Subcutaneous abdominal adipose tissue (tissue), 5 donors: ENCODE data around the gene ALG1.
A peak's percentile ranks its signal among the peaks of the same experiment; 100 is the strongest.
"Not testable (repeated sequence)": the region's sequence is repeated elsewhere in the genome, so short reads cannot be mapped to it uniquely, and the experiment has no call there.

ENCODE experiments used
- H3K27ac ChIP-seq: one replicate; pipeline ENCODE4 v1.7.0; 2013; ENCODE audit warnings: low read depth, mild to moderate bottlenecking, inconsistent platforms, low read length, moderate library complexity
- H3K27me3 ChIP-seq, 5 donors: one replicate each; pipeline ENCODE4 v1.7.0; 2013; ENCODE audit warnings: low read length in 5 of 5, inconsistent platforms in 1 of 5; ENCODE audit not compliant: control insufficient read depth in 5 of 5, insufficient read depth in 4 of 5
- H3K36me3 ChIP-seq, 5 donors: one replicate each; pipeline ENCODE4 v1.7.0; 2013; ENCODE audit warnings: low read length in 5 of 5; ENCODE audit not compliant: control insufficient read depth in 5 of 5, insufficient read depth in 5 of 5
- H3K4me1 ChIP-seq, 5 donors: one replicate each; pipeline ENCODE4 v1.7.0; 2013; ENCODE audit warnings: low read length in 5 of 5, mild to moderate bottlenecking in 3 of 5, moderate library complexity in 1 of 5; ENCODE audit not compliant: control insufficient read depth in 5 of 5, insufficient read depth in 5 of 5
- H3K4me3 ChIP-seq, 5 donors: one replicate each; pipeline ENCODE4 v1.7.0; 2013; ENCODE audit warnings: low read length in 5 of 5, low read depth in 1 of 5
- H3K9ac ChIP-seq, 5 donors: one replicate each; pipeline ENCODE4 v1.7.0; 2013; ENCODE audit warnings: low read length in 5 of 5, mild to moderate bottlenecking in 4 of 5, moderate library complexity in 3 of 5
- H3K9me3 ChIP-seq, 5 donors: one replicate each; pipeline ENCODE4 v1.7.0; 2013; ENCODE audit warnings: low read length in 5 of 5; ENCODE audit not compliant: control insufficient read depth in 5 of 5
- donor health status: healthy.
- donor health status: healthy.
- donor health status: healthy.
- donor health status: healthy.
- donor health status: healthy.

Gene ALG1

DNA sequence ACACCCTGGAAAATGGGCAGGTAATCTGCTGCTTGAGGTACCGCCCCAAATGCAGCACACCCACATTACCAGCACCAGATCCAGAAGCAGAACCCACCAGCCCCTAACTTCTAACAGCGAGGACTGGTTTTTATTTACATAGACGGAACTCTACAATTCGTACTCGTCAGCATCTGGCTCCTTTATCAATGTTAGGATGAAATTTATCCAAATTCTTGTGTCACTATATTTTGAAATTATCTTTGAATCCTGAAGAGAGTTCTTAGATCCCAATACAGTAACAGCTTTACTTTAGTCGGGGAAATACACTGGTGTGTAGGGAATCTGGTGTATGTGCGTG is 332 bp upstream of the ALG1 start:
- H3K9ac ChIP-seq, result peak overlapping the region; percentile 31 to 91 (median 76)
- no peaks in the 10 kb centered on the region for H3K9me3 ChIP-seq
- H3K27me3 ChIP-seq, result no peaks in the 10 kb centered on the region
- peaks cover 3 to 22% (median 17%) of the 10 kb centered on the region in 5 donors for H3K4me1 ChIP-seq
- H3K36me3 ChIP-seq, result peaks cover 0 to 19% (median 15%) of the 10 kb centered on the region in 5 donors
- H3K4me3 ChIP-seq, result peak overlapping the region; percentile 56 to 97 (median 91)
- peak overlapping the region; percentile 26 for H3K27ac ChIP-seq

DNA sequence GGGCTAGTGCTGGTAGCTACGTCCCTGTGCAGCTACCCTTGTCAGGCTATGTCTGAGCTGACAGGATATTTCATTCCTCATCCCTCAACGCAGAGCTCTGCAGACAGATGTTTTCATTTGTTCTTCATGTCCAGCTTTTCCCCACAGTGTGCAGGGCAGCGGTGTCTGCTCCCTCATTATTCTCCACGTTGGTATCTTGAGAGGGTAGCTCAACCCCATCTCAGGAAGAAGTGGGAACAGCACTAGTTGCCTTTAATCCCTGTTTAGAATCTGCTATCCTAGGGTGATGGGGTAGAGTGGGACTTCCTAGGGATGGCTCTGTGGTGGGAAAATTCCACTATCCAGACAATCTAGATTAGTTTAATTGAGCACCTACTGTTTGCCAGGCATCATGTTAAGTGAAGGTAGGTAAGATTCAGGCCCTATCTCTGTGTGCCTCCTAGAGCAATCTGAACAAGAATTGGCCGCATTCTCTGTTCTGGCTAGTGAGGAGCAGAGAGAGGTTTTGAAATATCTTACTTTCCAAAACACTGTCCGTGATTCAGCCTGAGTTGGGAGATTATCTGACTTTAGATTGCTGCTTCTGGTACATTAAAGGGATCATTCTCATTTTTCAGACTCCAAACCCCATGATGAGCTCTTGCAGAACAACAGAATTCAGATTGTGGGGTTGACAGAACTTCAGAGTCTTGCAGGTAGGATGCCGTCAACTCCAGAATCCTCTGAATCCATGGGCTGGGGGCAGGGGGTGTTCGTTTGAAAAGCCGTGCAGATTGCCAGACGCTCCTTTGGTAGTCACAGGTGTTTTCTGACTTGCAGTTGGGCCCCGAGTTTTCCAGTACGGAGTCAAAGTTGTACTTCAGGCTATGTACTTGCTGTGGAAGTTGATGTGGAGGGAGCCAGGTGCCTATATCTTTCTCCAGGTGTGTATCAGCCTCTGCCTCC is 963 bp downstream of the ALG1 start:
- H3K9ac ChIP-seq, result peak overlapping the region; percentile 30 to 91 (median 76)
- peak overlapping the region; percentile 26 for H3K27ac ChIP-seq
- no peaks in the 10 kb centered on the region for H3K9me3 ChIP-seq
- peaks cover 0 to 29% (median 22%) of the 10 kb centered on the region in 5 donors for H3K36me3 ChIP-seq
- no peaks in the 10 kb centered on the region for H3K27me3 ChIP-seq
- H3K4me3 ChIP-seq, result peak overlapping the region; percentile 84 to 97 (median 91)
- H3K4me1 ChIP-seq, result peaks cover 3 to 22% (median 17%) of the 10 kb centered on the region in 5 donors

DNA sequence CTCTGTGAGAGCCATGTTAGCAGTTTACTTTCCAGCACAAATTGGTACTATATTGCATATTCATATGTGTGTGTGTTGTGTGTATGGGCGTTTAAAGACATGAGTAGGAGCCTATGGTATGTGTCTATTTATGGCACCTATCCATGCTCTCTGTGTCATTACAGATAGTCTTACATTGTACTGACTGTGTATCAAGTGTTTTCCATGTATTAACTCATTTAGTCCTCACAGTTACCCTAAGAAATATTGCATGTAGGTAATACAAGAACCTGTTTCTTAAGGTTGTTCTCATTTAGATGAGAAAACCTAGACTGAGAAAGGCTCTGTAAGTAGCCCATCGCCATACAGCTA is 1.6 kb downstream of the ALG1 start:
- no peaks in the 10 kb centered on the region for H3K27me3 ChIP-seq
- peaks cover 0 to 35% (median 24%) of the 10 kb centered on the region in 5 donors for H3K36me3 ChIP-seq
- peaks cover 3 to 22% (median 17%) of the 10 kb centered on the region in 5 donors for H3K4me1 ChIP-seq
- H3K27ac ChIP-seq, result no peak overlapping the region
- H3K9me3 ChIP-seq, result no peaks in the 10 kb centered on the region
- H3K9ac ChIP-seq, result no peak overlapping the region
- no peak overlapping the region for H3K4me3 ChIP-seq

DNA sequence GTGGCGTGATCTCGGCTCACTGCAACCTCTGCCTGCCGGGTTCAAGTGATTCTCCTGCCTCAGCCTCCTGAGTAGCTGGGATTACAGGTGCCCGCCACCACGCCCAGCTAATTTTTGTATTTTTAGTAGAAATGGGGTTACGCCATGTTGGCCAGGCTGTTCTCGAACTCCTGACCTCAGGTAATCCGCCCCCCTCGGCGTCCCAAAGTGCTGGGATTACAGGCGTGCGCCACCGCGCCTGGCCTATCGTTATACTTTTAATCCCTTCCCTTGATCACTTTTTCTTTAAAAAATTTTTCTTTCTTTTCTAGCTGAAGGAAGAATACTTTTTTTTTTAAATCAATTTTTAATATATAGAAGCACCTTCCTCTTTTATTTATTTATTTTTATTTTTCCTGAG is 2.1 kb downstream of the ALG1 start:
- Histone ChIP-seq H3K36me3 (peaks cover 0 to 40% (median 27%) of the 10 kb centered on the region in 5 donors), H3K4me1 (peaks cover 3 to 22% (median 17%) of the 10 kb centered on the region in 5 donors)
- H3K27me3 ChIP-seq, H3K27ac ChIP-seq, H3K9me3 ChIP-seq, H3K9ac ChIP-seq, H3K4me3 ChIP-seq: not testable (repeated sequence)

DNA sequence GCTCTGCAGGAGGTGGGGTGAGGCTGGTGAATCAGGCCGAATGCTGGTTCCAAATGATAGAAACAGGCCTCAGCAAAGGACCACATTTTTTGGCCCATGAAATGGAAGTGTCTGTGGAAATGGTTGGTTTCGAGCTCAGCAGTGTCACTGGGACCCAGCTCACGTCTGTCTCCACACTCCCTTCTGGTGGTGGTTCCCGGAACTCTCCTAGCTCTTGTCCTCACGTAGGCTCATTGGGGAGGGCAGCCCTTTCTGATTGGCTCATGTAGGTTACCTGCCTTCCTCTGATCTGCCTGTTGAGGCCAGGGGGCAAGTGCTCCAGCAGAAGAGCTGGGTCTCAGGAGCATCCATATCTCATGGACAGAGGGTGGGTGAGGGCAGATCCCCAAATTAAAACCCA is 4.0 kb downstream of the ALG1 start:
- Histone ChIP-seq H3K9ac (no peak overlapping the region), H3K4me1 (peaks cover 3 to 22% (median 17%) of the 10 kb centered on the region in 5 donors), H3K36me3 (peaks cover 0 to 47% (median 27%) of the 10 kb centered on the region in 5 donors), H3K4me3 (no peak overlapping the region), H3K9me3 (no peaks in the 10 kb centered on the region), H3K27me3 (no peaks in the 10 kb centered on the region), H3K27ac (no peak overlapping the region)

DNA sequence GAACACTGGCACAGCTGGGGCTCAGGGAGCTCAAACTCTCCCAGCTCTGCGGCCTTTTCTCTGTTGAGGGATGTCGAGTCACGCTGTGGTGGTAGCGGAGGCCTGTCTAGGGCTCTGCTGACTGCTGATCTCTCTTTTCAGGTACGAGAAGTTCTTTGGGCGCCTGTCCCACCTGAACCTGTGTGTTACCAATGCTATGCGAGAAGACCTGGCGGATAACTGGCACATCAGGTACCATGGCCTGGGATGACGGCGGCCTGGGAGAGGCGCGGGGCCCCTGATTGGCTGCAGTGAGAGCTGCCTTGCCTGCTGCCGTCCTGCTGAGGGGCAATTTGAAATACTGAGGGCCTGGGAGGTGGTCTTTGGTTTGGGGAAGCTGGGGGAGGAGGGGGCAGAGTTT is 5.7 kb downstream of the ALG1 start:
- no peaks in the 10 kb centered on the region for H3K27me3 ChIP-seq
- no peak overlapping the region for H3K27ac ChIP-seq
- H3K36me3 ChIP-seq, result peaks cover 0 to 58% (median 28%) of the 10 kb centered on the region in 5 donors
- no peak overlapping the region for H3K4me3 ChIP-seq
- no peak overlapping the region for H3K9ac ChIP-seq
- no peaks in the 10 kb centered on the region for H3K9me3 ChIP-seq
- H3K4me1 ChIP-seq, result peaks cover 2 to 9% (median 7%) of the 10 kb centered on the region in 5 donors

DNA sequence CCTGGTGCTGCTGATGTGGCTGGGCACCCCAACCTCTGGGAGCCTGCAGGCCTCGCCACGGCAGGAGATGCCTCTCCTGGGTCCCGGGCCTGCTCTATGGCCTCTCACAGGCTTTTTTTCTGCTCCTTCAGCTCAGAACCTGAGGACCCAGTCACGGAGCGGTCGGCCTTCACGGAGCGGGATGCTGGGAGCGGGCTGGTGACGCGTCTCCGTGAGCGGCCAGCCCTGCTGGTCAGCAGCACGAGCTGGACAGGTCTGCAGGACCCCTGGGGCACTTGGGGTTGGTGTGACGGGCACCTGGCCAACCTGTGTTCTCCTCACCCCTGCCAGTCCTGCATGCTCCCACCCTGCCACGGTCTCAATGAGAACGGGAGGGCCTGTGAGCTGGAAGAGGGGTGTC is 7.0 kb downstream of the ALG1 start:
- Histone ChIP-seq H3K4me3 (no peak overlapping the region), H3K4me1 (no peaks in the 10 kb centered on the region), H3K27ac (no peak overlapping the region), H3K9ac (no peak overlapping the region), H3K9me3 (no peaks in the 10 kb centered on the region), H3K36me3 (peaks cover 0 to 65% (median 33%) of the 10 kb centered on the region in 5 donors), H3K27me3 (no peaks in the 10 kb centered on the region)

DNA sequence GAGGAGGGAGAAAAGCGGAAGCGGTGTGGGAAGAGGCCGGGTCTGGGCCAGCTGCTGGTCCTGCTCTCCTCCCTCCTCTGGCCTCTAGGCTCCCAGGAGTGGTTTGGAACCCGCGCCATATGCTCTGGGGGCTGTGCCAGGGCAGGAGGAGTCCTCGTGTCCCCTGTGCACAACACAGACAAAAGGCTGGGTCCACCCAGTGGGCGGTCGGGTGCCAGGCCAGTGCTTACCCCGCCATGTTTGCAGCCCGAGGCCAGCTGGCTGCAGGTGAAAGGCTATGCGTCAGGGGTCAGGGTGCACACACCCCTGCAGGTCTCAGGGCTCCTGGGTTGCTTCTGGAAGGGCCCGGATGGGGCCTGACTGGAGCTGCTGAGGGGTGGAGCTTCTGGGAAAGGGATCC is 8.8 kb downstream of the ALG1 start:
- H3K36me3 ChIP-seq, result peaks cover 0 to 60% (median 35%) of the 10 kb centered on the region in 5 donors
- H3K9ac ChIP-seq, H3K4me3 ChIP-seq, H3K27ac ChIP-seq, H3K9me3 ChIP-seq, H3K4me1 ChIP-seq, H3K27me3 ChIP-seq: not testable (repeated sequence)

DNA sequence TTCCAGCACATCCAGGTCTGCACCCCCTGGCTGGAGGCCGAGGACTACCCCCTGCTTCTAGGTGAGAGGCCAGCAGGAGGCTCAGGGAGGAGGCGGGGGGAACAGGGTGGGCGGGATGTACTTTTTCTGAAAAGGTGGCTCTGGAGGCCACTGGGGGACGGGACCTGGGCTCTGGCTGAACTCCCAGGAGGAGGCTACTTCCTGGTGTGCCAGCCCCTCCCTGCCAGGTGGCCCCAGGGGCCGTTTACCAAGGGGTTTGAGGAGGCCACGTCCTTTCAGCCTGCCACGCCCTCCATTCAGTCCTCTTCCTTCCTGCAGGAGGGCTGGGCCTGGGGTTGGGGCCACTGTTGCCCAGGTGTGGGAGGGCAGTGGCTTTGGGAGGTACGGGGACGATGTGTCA is 9.4 kb downstream of the ALG1 start:
- H3K9me3 ChIP-seq, H3K4me3 ChIP-seq, H3K27me3 ChIP-seq, H3K27ac ChIP-seq, H3K9ac ChIP-seq, H3K4me1 ChIP-seq: not testable (repeated sequence)
- peaks cover 0 to 58% (median 34%) of the 10 kb centered on the region in 5 donors for H3K36me3 ChIP-seq

DNA sequence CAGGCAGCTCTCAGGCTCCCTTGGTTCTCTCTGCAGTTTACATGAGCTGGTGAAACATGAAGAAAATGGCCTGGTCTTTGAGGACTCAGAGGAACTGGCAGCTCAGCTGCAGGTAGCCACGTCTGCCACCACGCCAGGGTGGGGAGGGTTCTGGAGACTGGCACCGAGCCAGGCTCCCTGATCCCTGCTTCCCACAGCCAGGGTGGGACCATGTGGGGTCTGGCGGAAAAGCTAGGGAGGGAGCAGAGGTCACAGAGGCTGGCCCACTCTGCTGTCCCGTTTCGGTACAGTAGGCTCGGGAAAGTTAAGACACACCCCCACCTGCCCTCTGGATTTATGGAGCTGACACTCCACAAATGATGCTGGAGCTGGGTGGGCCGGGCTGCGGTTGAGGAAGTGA is 12.0 kb downstream of the ALG1 start:
- peaks cover 0 to 51% (median 22%) of the 10 kb centered on the region in 5 donors for H3K36me3 ChIP-seq
- not testable (repeated sequence) for H3K9ac ChIP-seq, H3K27ac ChIP-seq, H3K4me1 ChIP-seq, H3K4me3 ChIP-seq, H3K27me3 ChIP-seq, H3K9me3 ChIP-seq
